Measurements from ENCODE around the gene ZNF846. TPM values are rescaled to one million over a fixed set of nuclear protein-coding genes. Genes with fewer than 3 reads are reported as not detected.

Gene ZNF846
- total RNA-seq, 1 experiment from 2014 or later, result 11.2 TPM

- H3K36me3 Mint-ChIP-seq, result no peaks in the 10 kb centered on the region
- DNase-seq (ENCODE audit: low spot score) (peak; percentile 61), ATAC-seq (peak; percentile 98)
- CTCF ChIA-PET, result interaction anchor here (0.7 kb wide), 1 partner anchor 217 kb away, joined by 3 read pairs; the partner anchor contains the start of gene ZNF121
- no peak overlapping the region for H3K4me3 Mint-ChIP-seq
- no peak overlapping the region for H3K27ac Mint-ChIP-seq
- no peaks in the 10 kb centered on the region for H3K9me3 Mint-ChIP-seq
- H3K27me3 Mint-ChIP-seq (ENCODE audit: low read depth), result no peaks in the 10 kb centered on the region
- H3K4me1 Mint-ChIP-seq, result no peaks in the 10 kb centered on the region
- POLR2A ChIA-PET, result interaction anchor here (0.6 to 0.7 kb wide), 3 partner anchors 10 to 1307 kb away, joined by 3 to 10 read pairs (median 3); no protein-coding TSS in a partner anchor
- TF ChIP-seq NFYB (CRISPR knock-in tag; conservative IDR thresholded peaks at IDR 0.05; ENCODE audit: low read depth) (no peak), E2F5 (CRISPR knock-in tag; IDR thresholded peaks at IDR 0.05) (no peak), ATF6 (CRISPR knock-in tag; IDR thresholded peaks at IDR 0.05) (no peak), PREB (CRISPR knock-in tag; IDR thresholded peaks at IDR 0.05; ENCODE audit: borderline replicate concordance) (no peak), MAX (CRISPR knock-in tag; IDR thresholded peaks at IDR 0.05) (no peak), AR (CRISPR knock-in tag; IDR thresholded peaks at IDR 0.05) (no peak), AFF4 (CRISPR knock-in tag; IDR thresholded peaks at IDR 0.05; ENCODE audit: borderline replicate concordance) (no peak), SP1 (CRISPR knock-in tag; conservative IDR thresholded peaks at IDR 0.05) (no peak), PRRX2 (CRISPR knock-in tag; IDR thresholded peaks at IDR 0.05) (no peak), SMAD4 (CRISPR knock-in tag; IDR thresholded peaks at IDR 0.05) (no peak), OVOL2 (CRISPR knock-in tag; IDR thresholded peaks at IDR 0.05; ENCODE audit: borderline replicate concordance) (no peak), FOXP4 (CRISPR knock-in tag; IDR thresholded peaks at IDR 0.05) (no peak), GABPB1 (CRISPR knock-in tag; IDR thresholded peaks at IDR 0.05) (no peak), ERG (CRISPR knock-in tag; IDR thresholded peaks at IDR 0.05) (no peak), ZNF512 (CRISPR knock-in tag; IDR thresholded peaks at IDR 0.05; ENCODE audit: borderline replicate concordance) (no peak), ZSCAN18 (CRISPR knock-in tag; IDR thresholded peaks at IDR 0.05) (no peak), IRF2 (CRISPR knock-in tag; IDR thresholded peaks at IDR 0.05; ENCODE audit: borderline replicate concordance, low read depth) (no peak), ZNF263 (CRISPR knock-in tag; IDR thresholded peaks at IDR 0.05; ENCODE audit: low read depth) (no peak), ZNF396 (CRISPR knock-in tag; IDR thresholded peaks at IDR 0.05; ENCODE audit: borderline replicate concordance) (no peak)
Observed at GRCh38 chr19:9801976-9802375, 33.4 kb upstream of the ZNF846 start.

Measured in WTC11 (cell line).